WERI-Rb-1 (cell line): ENCODE results near the gene SGIP1.
A peak's percentile ranks its signal among the peaks of the same experiment; 100 is the strongest.

Experiments used
- DNase-seq: peaks from one replicate; pipeline ENCODE4 v3.0.0-alpha.2; 2020
- H3K27ac ChIP-seq: fragments of 250-450 bp; sonication (Bioruptor Pico); 2 replicates; pipeline ENCODE4 v1.5.1; 2020; ENCODE audit warnings: mild to moderate bottlenecking, moderate library complexity
- H3K27me3 ChIP-seq: fragments of 250-450 bp; sonication (Bioruptor Pico); 2 replicates; pipeline ENCODE4 v1.5.1; 2021; ENCODE audit warnings: mild to moderate bottlenecking, low read depth, moderate library complexity; ENCODE audit not compliant: insufficient read depth, severe bottlenecking
- H3K36me3 ChIP-seq: fragments of 250-450 bp; sonication (Bioruptor Pico); 2 replicates; pipeline ENCODE4 v1.5.1; 2020; ENCODE audit warnings: mild to moderate bottlenecking, moderate library complexity
- H3K4me3 ChIP-seq: 2 replicates; pipeline ENCODE4 v1.5.1; 2011; ENCODE audit warnings: low read depth, mild to moderate bottlenecking, control low read depth, low read length
- H3K9me3 ChIP-seq: fragments of 250-450 bp; sonication (Bioruptor Pico); 2 replicates; pipeline ENCODE4 v1.5.1; 2021; ENCODE audit warnings: mild to moderate bottlenecking, moderate library complexity; ENCODE audit not compliant: severe bottlenecking
- TF ChIP-seq, protein P1 (sequence below): IDR thresholded peaks from 2 replicates; pipeline ENCODE4 v1.5.1; 2011; ENCODE audit warnings: low read depth, mild to moderate bottlenecking, control low read depth, inconsistent platforms, low read length

Gene SGIP1

DNA sequence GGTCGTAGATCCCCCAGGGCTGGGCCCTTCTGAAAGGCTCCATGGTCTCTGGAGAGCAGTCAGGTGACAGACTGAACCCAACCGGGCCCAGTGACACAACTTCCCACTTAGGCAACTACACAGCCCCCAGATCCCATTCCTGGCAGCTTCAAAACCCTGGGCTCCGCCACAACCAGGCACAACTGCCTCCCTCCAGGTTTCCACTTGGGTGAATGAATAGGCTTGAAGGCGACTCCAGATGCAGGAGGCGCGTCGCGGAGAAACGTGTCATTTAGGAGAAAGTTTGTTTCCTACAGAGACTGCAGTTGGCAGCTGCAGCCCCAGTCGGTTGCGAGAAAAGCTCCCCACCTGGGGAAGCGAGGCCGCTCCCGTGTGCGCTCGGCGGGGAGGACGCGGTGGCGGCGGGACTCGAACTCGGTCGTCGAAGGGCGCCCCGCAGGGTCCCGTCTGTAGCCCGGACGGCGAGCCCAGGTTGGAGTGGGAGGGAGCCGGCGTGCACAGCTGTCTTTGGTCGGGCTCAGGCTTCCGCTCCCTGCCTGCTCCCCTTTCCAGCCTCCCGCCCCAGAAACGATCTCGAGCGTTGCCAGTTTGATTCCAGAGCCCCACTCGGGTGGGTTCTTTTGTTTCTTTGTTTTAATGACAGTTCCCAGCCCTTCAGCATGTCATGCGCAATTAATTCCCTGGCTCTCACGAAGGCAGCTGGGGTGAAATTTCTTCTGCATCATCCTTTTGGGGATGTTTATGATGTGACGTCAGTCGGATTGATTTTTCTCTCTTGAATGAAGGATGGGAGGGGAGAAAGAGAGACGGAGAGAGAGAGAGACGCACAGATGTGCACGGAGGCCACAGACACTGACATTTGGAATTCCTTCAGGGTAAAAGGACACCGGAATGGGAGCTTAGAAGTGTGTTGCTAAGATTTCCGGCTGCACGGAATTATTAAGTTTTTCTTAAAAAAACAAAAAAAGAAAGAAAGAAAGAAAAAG is 862 bp upstream of the SGIP1 start:
- no peaks in the 10 kb centered on the region; the same call in 1 of the 2 replicates for H3K36me3 ChIP-seq
- no peak for DNase-seq
- no peaks in the 10 kb centered on the region for H3K9me3 ChIP-seq
- no peaks in the 10 kb centered on the region for H3K27me3 ChIP-seq
- H3K27ac ChIP-seq = peak overlapping the region; percentile 42
- TF ChIP-seq, protein P1, sequence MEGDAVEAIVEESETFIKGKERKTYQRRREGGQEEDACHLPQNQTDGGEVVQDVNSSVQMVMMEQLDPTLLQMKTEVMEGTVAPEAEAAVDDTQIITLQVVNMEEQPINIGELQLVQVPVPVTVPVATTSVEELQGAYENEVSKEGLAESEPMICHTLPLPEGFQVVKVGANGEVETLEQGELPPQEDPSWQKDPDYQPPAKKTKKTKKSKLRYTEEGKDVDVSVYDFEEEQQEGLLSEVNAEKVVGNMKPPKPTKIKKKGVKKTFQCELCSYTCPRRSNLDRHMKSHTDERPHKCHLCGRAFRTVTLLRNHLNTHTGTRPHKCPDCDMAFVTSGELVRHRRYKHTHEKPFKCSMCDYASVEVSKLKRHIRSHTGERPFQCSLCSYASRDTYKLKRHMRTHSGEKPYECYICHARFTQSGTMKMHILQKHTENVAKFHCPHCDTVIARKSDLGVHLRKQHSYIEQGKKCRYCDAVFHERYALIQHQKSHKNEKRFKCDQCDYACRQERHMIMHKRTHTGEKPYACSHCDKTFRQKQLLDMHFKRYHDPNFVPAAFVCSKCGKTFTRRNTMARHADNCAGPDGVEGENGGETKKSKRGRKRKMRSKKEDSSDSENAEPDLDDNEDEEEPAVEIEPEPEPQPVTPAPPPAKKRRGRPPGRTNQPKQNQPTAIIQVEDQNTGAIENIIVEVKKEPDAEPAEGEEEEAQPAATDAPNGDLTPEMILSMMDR = no peak
- H3K4me3 ChIP-seq = peak overlapping the region; percentile 48

- DNase-seq = no peak
- peak overlapping the region; percentile 48 for H3K4me3 ChIP-seq
- no peaks in the 10 kb centered on the region for H3K27me3 ChIP-seq
- 0 out of 2 replicates have a peak overlapping the region, but pooled peaks have one; percentile 14 for H3K27ac ChIP-seq
- TF ChIP-seq, protein P1 = no peak
- H3K9me3 ChIP-seq = no peaks in the 10 kb centered on the region
- H3K36me3 ChIP-seq = no peaks in the 10 kb centered on the region; the same call in 1 of the 2 replicates
Measured at GRCh38 chr1:66535061-66535460, 1.1 kb downstream of the SGIP1 start.

- peak overlapping the region; percentile 48 for H3K4me3 ChIP-seq
- TF ChIP-seq, protein P1 = no peak
- no peak overlapping the region for H3K27ac ChIP-seq
- no peaks in the 10 kb centered on the region; the same call in 1 of the 2 replicates for H3K36me3 ChIP-seq
- no peaks in the 10 kb centered on the region for H3K9me3 ChIP-seq
- no peaks in the 10 kb centered on the region for H3K27me3 ChIP-seq
- no peak for DNase-seq
Measured at GRCh38 chr1:66535853-66536252, 1.9 kb downstream of the SGIP1 start.

DNA sequence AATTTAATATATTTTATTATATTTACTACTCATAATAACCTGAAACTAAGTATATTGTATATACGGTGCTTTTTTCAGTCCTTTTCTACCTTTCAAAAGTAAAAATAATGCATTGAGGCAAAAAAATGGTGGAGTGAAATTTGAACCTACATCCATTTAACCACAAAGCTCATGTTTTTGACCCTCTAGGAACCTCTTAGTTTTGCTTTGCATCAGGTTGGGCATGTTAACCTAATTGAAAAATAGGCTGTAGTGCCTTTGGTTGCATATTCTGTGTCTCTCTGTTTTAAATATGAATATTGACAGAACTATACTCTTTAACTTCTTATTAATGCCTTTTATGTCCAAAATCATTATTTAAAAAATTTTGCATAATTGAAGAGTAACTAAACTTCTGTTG is 3.8 kb downstream of the SGIP1 start:
- no peaks in the 10 kb centered on the region for H3K9me3 ChIP-seq
- H3K36me3 ChIP-seq = peaks cover 6% of the 10 kb centered on the region; the same call in 1 of the 2 replicates
- no peak overlapping the region for H3K27ac ChIP-seq
- DNase-seq = no peak
- TF ChIP-seq, protein P1 = no peak
- H3K27me3 ChIP-seq = no peaks in the 10 kb centered on the region
- H3K4me3 ChIP-seq = no peak overlapping the region

DNA sequence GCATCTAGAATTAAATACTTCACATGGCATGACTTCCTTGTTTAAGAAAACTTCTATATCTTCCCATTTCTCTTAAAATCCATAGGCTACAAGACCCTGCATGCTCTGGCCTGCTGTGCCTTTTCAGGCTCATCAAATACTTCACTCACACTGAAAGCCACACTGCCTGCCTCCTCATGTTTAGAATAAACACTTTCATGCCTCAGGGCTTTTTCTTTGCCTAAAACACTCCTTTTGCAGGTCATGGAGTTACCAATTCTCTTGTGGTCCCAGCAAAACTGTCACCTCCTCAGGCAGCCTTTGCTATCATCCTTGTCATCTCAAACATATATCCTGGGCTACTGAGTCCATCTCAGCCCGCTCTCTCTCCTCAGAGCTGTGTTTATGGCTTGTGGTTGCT is 5.5 kb downstream of the SGIP1 start:
- H3K27ac ChIP-seq = no peak overlapping the region
- H3K27me3 ChIP-seq = no peaks in the 10 kb centered on the region
- TF ChIP-seq, protein P1 = no peak
- peaks cover 7% of the 10 kb centered on the region; the same call in 1 of the 2 replicates for H3K36me3 ChIP-seq
- no peak for DNase-seq
- H3K4me3 ChIP-seq = no peak overlapping the region
- H3K9me3 ChIP-seq = no peaks in the 10 kb centered on the region
